Liver (tissue), 9 donors: ENCODE measurements around the gene PCNX2. TPM values are rescaled to one million over a fixed set of nuclear protein-coding genes. Genes with fewer than 3 reads are reported as not detected.

Experiments
- DNase-seq: peaks from one replicate; pipeline ENCODE4 v3.0.0-alpha.2; 2017; ENCODE audit warnings: low spot score
- H3K27ac ChIP-seq, 2 donors: one replicate each; pipeline ENCODE4 v1.7.0; 2013; ENCODE audit warnings: inconsistent platforms in 2 of 2, low read length in 2 of 2, control low read depth in 1 of 2, low read depth in 1 of 2, mild to moderate bottlenecking in 1 of 2
- H3K27me3 ChIP-seq, 4 donors: one replicate each; pipeline versions ENCODE4 v1.6.1 to v1.7.0; 2013; ENCODE audit warnings: low read length in 3 of 4, inconsistent platforms in 1 of 4, mild to moderate bottlenecking in 1 of 4, moderate library complexity in 1 of 4; ENCODE audit not compliant: control insufficient read depth in 4 of 4, insufficient read depth in 4 of 4
- H3K36me3 ChIP-seq, 4 donors: one replicate each; pipeline versions ENCODE4 v1.6.1 to v1.7.0; 2013; ENCODE audit warnings: low read length in 3 of 4, mild to moderate bottlenecking in 3 of 4, low read depth in 1 of 4, moderate library complexity in 1 of 4; ENCODE audit not compliant: control insufficient read depth in 4 of 4, insufficient read depth in 3 of 4
- H3K4me1 ChIP-seq, 4 donors: one replicate each; pipeline versions ENCODE4 v1.6.1 to v1.7.0; 2013; ENCODE audit warnings: low read length in 3 of 4, mild to moderate bottlenecking in 3 of 4, moderate library complexity in 1 of 4; ENCODE audit not compliant: control insufficient read depth in 4 of 4, insufficient read depth in 4 of 4
- H3K4me3 ChIP-seq, 3 donors: one replicate each; pipeline versions ENCODE4 v1.6.1 to v1.7.0; 2013; ENCODE audit warnings: low read length in 3 of 3, control low read depth in 1 of 3, low read depth in 1 of 3, mild to moderate bottlenecking in 1 of 3
- H3K9ac ChIP-seq, 2 donors: one replicate each; pipeline ENCODE4 v1.7.0; 2013; ENCODE audit warnings: low read length in 2 of 2, mild to moderate bottlenecking in 2 of 2, moderate library complexity in 2 of 2, control low read depth in 1 of 2, low read depth in 1 of 2
- H3K9me3 ChIP-seq, 4 donors: one replicate each; pipeline versions ENCODE4 v1.6.1 to v1.7.0; 2013; ENCODE audit warnings: low read length in 3 of 4; ENCODE audit not compliant: control insufficient read depth in 4 of 4
- CTCF ChIP-seq: fragments of 150-350 bp; IDR thresholded peaks from 2 replicates; pipeline ENCODE4 v1.5.1; 2017; ENCODE audit warnings: improper control_type of control experiment, low read depth, low read length; ENCODE audit not compliant: missing input control
- EGR1 ChIP-seq, 2 donors: IDR thresholded peaks; 2 replicates each; pipeline ENCODE4 v1.6.1; 2016 to 2018; ENCODE audit warnings: antibody characterized with exemption in 2 of 2, low read depth in 2 of 2
- FOXA1 ChIP-seq: IDR thresholded peaks from 2 replicates; pipeline ENCODE4 v1.6.1; 2016; ENCODE audit warnings: antibody characterized with exemption
- FOXA2 ChIP-seq: IDR thresholded peaks from 2 replicates; pipeline ENCODE4 v1.6.1; 2016; ENCODE audit warnings: antibody characterized with exemption
- GABPA ChIP-seq, 2 donors: IDR thresholded peaks in 1 of 2; conservative IDR thresholded peaks in 1 of 2; 2 replicates each; pipeline ENCODE4 v1.6.1; 2016; ENCODE audit warnings: antibody characterized with exemption in 2 of 2, mild to moderate bottlenecking in 1 of 2, moderate library complexity in 1 of 2
- HNF4A ChIP-seq, 2 donors: conservative IDR thresholded peaks; 2 replicates each; pipeline ENCODE4 v1.6.1; 2016; ENCODE audit warnings: antibody characterized with exemption in 2 of 2, mild to moderate bottlenecking in 2 of 2
- HNF4G ChIP-seq: IDR thresholded peaks from 2 replicates; pipeline ENCODE4 v1.6.1; 2016; ENCODE audit warnings: antibody characterized with exemption
- JUND ChIP-seq, 2 donors: IDR thresholded peaks; 2 replicates each; pipeline ENCODE4 v1.6.1; 2016; ENCODE audit warnings: antibody characterized with exemption in 2 of 2
- MAX ChIP-seq: IDR thresholded peaks from 2 replicates; pipeline ENCODE4 v1.6.1; 2016; ENCODE audit warnings: antibody characterized with exemption
- NR2F2 ChIP-seq: IDR thresholded peaks from 2 replicates; pipeline ENCODE4 v1.6.1; 2016; ENCODE audit warnings: antibody characterized with exemption
- RAD21 ChIP-seq, 2 donors: IDR thresholded peaks; 2 replicates each; pipeline ENCODE4 v1.6.1; 2016; ENCODE audit warnings: antibody characterized with exemption in 2 of 2, mild to moderate bottlenecking in 2 of 2
- REST ChIP-seq: IDR thresholded peaks from 2 replicates; pipeline ENCODE4 v1.6.1; 2016; ENCODE audit warnings: antibody characterized with exemption, mild to moderate bottlenecking
- RXRA ChIP-seq, 2 donors: IDR thresholded peaks; 2 replicates each; pipeline ENCODE4 v1.6.1; 2017 to 2018; ENCODE audit warnings: antibody characterized with exemption in 2 of 2, mild to moderate bottlenecking in 1 of 2
- SP1 ChIP-seq: IDR thresholded peaks from 2 replicates; pipeline ENCODE4 v1.6.1; 2018; ENCODE audit warnings: antibody characterized with exemption, mild to moderate bottlenecking
- TAF1 ChIP-seq: conservative IDR thresholded peaks from 2 replicates; pipeline ENCODE4 v1.6.1; 2016; ENCODE audit warnings: antibody characterized with exemption, mild to moderate bottlenecking
- YY1 ChIP-seq: IDR thresholded peaks from 2 replicates; pipeline ENCODE4 v1.6.1; 2016; ENCODE audit warnings: antibody characterized with exemption, mild to moderate bottlenecking
- ZBTB33 ChIP-seq: IDR thresholded peaks from 2 replicates; pipeline ENCODE4 v1.6.1; 2016; ENCODE audit warnings: antibody characterized with exemption
- WGBS: extraction: QIAGEN DNeasy Blood & Tissue Kit; methylation state at CpG from one replicate; pipeline ENCODE4 v1.1.7; 2013; 5-methylcytosine and 5-hydroxymethylcytosine counted together
- polyA plus RNA-seq, 2 donors: library from polyadenylated mRNA; stranded (reverse) in 1 of 2; unstranded in 1 of 2; fragments of 200-250 nt in 1 of 2; fragments of >200 nt in 1 of 2; fragmentation: Nextera tagmentation in 1 of 2; extraction: Ambion mirVana in 1 of 2; gene quantifications; one replicate each; pipeline versions ENCODE4 v1.2.1 to v1.2.3, GENCODE V29; 2013 to 2015
- total RNA-seq, 2 donors: library from RNA; depleted of rRNA; stranded (reverse); fragments of >200 nt; gene quantifications; one replicate each; pipeline ENCODE4 v1.2.3, GENCODE V29; 2014
- TF ChIP-seq, protein P1 (sequence below): IDR thresholded peaks from 2 replicates; pipeline ENCODE4 v1.6.1; 2016; ENCODE audit warnings: antibody characterized with exemption
- donor health status: healthy.
- donor health status: healthy.
- donor health status: healthy.
- donor health status: healthy.
- donor health status: healthy.

Gene PCNX2
- total and polyA plus RNA-seq, 4 donors: 0.20 to 3.1 (median 0.92) TPM

- Histone ChIP-seq H3K4me3 (no peak overlapping the region), H3K4me1 (no peaks in the 10 kb centered on the region), H3K27me3 (peaks cover 0 to 3% (median 0%) of the 10 kb centered on the region in 4 donors), H3K36me3 (no peaks in the 10 kb centered on the region), H3K9ac (no peak overlapping the region), H3K27ac (no peak overlapping the region), H3K9me3 (no peaks in the 10 kb centered on the region)
- 77% methylated on average over 7 of the region's 7 CpGs for WGBS
- DNase-seq: no peak
- no peak for TF ChIP-seq ZBTB33
- no peak for TF ChIP-seq JUND (IDR thresholded peaks at IDR 0.05)
- TF ChIP-seq RXRA (IDR thresholded peaks at IDR 0.05): no peak
- TF ChIP-seq MAX: no peak
- no peak for TF ChIP-seq YY1
- no peak for TF ChIP-seq HNF4A (conservative IDR thresholded peaks at IDR 0.05)
- no peak for TF ChIP-seq TAF1
- TF ChIP-seq FOXA1: no peak
- no peak for TF ChIP-seq HNF4G
- TF ChIP-seq, protein P1, sequence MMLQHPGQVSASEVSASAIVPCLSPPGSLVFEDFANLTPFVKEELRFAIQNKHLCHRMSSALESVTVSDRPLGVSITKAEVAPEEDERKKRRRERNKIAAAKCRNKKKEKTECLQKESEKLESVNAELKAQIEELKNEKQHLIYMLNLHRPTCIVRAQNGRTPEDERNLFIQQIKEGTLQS: no peak
- no peak for TF ChIP-seq NR2F2
- no peak for TF ChIP-seq CTCF
- no peak for TF ChIP-seq FOXA2
- TF ChIP-seq REST: no peak
- TF ChIP-seq EGR1 (IDR thresholded peaks at IDR 0.05; ENCODE audit: low read depth in 2 of 2): no peak
- no peak for TF ChIP-seq RAD21 (IDR thresholded peaks at IDR 0.05)
- TF ChIP-seq SP1: no peak
Measured at GRCh38 chr1:233127157-233127556, 168.4 kb downstream of the PCNX2 start.

- TF ChIP-seq RAD21 (IDR thresholded peaks at IDR 0.05) (no peak), GABPA (IDR thresholded peaks at IDR 0.05 in 1 of 2, conservative IDR thresholded peaks at IDR 0.05 in 1 of 2) (no peak), YY1 (no peak), FOXA2 (no peak), NR2F2 (no peak), ZBTB33 (no peak), TAF1 (no peak), JUND (IDR thresholded peaks at IDR 0.05) (no peak), HNF4A (conservative IDR thresholded peaks at IDR 0.05) (no peak), FOXA1 (no peak), HNF4G (no peak)
- TF ChIP-seq, protein P1: no peak
- Histone ChIP-seq H3K4me1 (no peaks in the 10 kb centered on the region), H3K27me3 (peaks cover 0 to 3% (median 0%) of the 10 kb centered on the region in 4 donors), H3K9me3 (peaks cover 0 to 4% (median 0%) of the 10 kb centered on the region in 4 donors), H3K36me3 (no peaks in the 10 kb centered on the region), H3K4me3 (no peak overlapping the region), H3K27ac (no peak overlapping the region), H3K9ac (no peak overlapping the region)
- WGBS: 89% methylated on average over 2 of the region's 2 CpGs
- no peak for DNase-seq
Measured at GRCh38 chr1:233122779-233123178, 172.7 kb downstream of the PCNX2 start.
